SKM-1 (cell line): Measurements from ENCODE around the gene KIF18B.
A peak's percentile ranks its signal among the peaks of the same experiment; 100 is the strongest.
"Not testable (repeated sequence)": the region's sequence is repeated elsewhere in the genome, so short reads cannot be mapped to it uniquely, and the experiment has no call there.

Source experiments
- DNase-seq: peaks from one replicate; lab custom pipeline; 2025; ENCODE audit not compliant: unreplicated experiment; lab: John Stamatoyannopoulos, UW

The KIF18B gene

GRCh38 chr17:44969144-44969780 is 21.7 kb upstream of the KIF18B start:
- no peak for DNase-seq

- DNase-seq = peak; percentile 88
Observed at GRCh38 chr17:44968225-44969143, 20.9 kb upstream of the KIF18B start, which contains the start of gene C1QL1. Gene C1QL1 (minus strand): TSS chr17:44968303. CDS start chr17:44968048, 255 bp downstream.

- DNase-seq = no peak
Observed at GRCh38 chr17:44967907-44968224, 20.3 kb upstream of the KIF18B start.

GRCh38 chr17:44967026-44967906 is 19.7 kb upstream of the KIF18B start:
- DNase-seq = no peak

- DNase-seq = no peak
Observed at GRCh38 chr17:44966348-44967025, 18.9 kb upstream of the KIF18B start.

- DNase-seq = peak; percentile 68
Observed at GRCh38 chr17:44965481-44966234, 18.1 kb upstream of the KIF18B start.

- DNase-seq = no peak
Observed at GRCh38 chr17:44961921-44962350, 14.4 kb upstream of the KIF18B start.

GRCh38 chr17:44960691-44961090 is 13.1 kb upstream of the KIF18B start:
- DNase-seq = no peak

GRCh38 chr17:44959821-44960531 is 12.4 kb upstream of the KIF18B start:
- DNase-seq = no peak

- no peak for DNase-seq
Observed at GRCh38 chr17:44956998-44957981, 9.7 kb upstream of the KIF18B start.

- DNase-seq = no peak
Observed at GRCh38 chr17:44955674-44956425, 8.3 kb upstream of the KIF18B start.

GRCh38 chr17:44952946-44953475 is 5.4 kb upstream of the KIF18B start:
- no peak for DNase-seq

- DNase-seq = no peak
Observed at GRCh38 chr17:44948315-44948795, 782 bp upstream of the KIF18B start.

GRCh38 chr17:44945652-44946051 is 1.9 kb downstream of the KIF18B start:
- DNase-seq = not testable (repeated sequence)

GRCh38 chr17:44942456-44942855 is 5.1 kb downstream of the KIF18B start:
- no peak for DNase-seq

GRCh38 chr17:44941712-44942331 is 5.8 kb downstream of the KIF18B start:
- no peak for DNase-seq

- DNase-seq = no peak
Observed at GRCh38 chr17:44940768-44941167, 6.8 kb downstream of the KIF18B start.
